ENCODE results near the gene C1S. TPM values are rescaled to one million over a fixed set of nuclear protein-coding genes. Genes with fewer than 3 reads are reported as not detected.
A peak's percentile ranks its signal among the peaks of the same experiment; 100 is the strongest.

C1S gene
- total and polyA plus RNA-seq, 9 of the 15 experiments (the other 6 are each of a cell fraction or from before 2014, with no cell fraction given): 0.08 to 0.84 (median 0.27) TPM

DNA sequence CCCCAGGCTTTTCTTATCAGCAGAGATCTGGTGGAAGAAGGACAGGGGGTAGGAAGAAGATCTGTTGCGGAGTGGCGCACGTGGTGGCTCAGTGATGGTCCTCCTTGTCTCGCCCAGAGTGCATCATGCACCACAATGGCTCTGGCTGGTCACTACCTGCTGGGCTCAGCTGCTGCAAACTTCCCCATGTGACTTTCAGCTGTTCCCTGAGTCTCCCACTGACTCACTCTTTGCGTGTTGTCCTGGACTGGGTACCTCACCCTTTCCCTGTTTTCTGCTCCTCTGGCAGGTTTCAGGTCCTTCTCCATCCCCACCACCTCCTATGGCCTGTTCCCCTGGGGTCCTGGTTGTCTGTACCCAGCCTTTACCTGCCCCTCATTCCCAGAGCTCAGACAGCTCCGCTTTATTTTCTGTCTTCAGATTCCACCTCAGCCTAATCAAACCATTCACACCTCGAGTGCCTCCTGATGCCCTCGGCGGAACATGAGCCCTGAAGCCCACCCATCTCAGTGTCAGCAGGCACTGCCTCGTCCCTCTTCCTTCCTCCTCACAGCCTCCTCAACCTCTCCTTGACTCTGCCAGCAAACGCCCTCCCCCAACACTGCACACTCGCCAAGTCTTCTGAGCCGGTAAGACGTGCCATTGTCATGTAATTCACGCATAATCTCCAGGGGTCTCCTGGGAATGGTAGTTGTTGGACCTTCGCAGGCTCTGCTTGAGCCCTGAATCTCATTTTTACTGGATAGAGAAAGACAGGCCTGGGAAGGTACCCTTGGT lies 29.9 kb downstream of the C1S start:
- POLR2A ChIA-PET: interaction anchor here (0.8 kb wide), 1 partner anchor 11 kb away, joined by 3 read pairs; no protein-coding TSS in a partner anchor
- Histone ChIP-seq H2AFZ (ENCODE audit: low read depth, low read length) (no peak overlapping the region), H4K20me1 (replicated peaks; ENCODE audit: control insufficient read depth, insufficient read depth, low read length) (no peaks in the 10 kb centered on the region), H3K4me3 (no peak overlapping the region), H3K27ac (ENCODE audit: extremely low read depth, low read depth, low read length) (no peak overlapping the region), H3K9me1 (ENCODE audit: control insufficient read depth, insufficient read depth, low read length) (no peaks in the 10 kb centered on the region), H3K36me3 (ENCODE audit: control insufficient read depth, insufficient read depth, low read length) (no peaks in the 10 kb centered on the region), H3K4me1 (replicated peaks in 1 of 2; ENCODE audit: control insufficient read depth in 2 of 2, insufficient read depth in 2 of 2, low read length in 2 of 2) (peaks cover 6 to 16% of the 10 kb centered on the region in 2 experiments; a peak in 3 of 5 replicates), H3K79me2 (ENCODE audit: control insufficient read depth, insufficient read depth, low read length) (no peaks in the 10 kb centered on the region), H3K9me3 (replicated peaks; ENCODE audit: control insufficient read depth, insufficient read depth, low read depth, low read length) (no peaks in the 10 kb centered on the region), H3K27me3 (ENCODE audit: control insufficient read depth in 2 of 2, insufficient read depth in 2 of 2, low read length in 2 of 2) (no peaks in the 10 kb centered on the region; a peak in 2 of 5 replicates), H3K9ac (ENCODE audit: insufficient read depth in 1 of 2, low read depth in 2 of 2, low read length in 2 of 2) (no peak overlapping the region), H3K4me2 (ENCODE audit: insufficient read depth, low read length) (no peak overlapping the region)
- no peak for ATAC-seq
- intact Hi-C loops (cut with micrococcal nuclease): no loop called here
- 41% methylated on average over 14 of the region's 16 CpGs for WGBS (ENCODE audit: insufficient coverage, low coverage, missing lambda C conversion rate)
- TF ChIP-seq ZNF830 (CRISPR knock-in tag; IDR thresholded peaks at IDR 0.05): no peak
- TF ChIP-seq COPS2 (conservative IDR thresholded peaks at IDR 0.05): no peak
- TF ChIP-seq, protein P1, sequence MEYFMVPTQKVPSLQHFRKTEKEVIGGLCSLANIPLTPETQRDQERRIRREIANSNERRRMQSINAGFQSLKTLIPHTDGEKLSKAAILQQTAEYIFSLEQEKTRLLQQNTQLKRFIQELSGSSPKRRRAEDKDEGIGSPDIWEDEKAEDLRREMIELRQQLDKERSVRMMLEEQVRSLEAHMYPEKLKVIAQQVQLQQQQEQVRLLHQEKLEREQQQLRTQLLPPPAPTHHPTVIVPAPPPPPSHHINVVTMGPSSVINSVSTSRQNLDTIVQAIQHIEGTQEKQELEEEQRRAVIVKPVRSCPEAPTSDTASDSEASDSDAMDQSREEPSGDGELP (CRISPR knock-in tag; IDR thresholded peaks at IDR 0.05; ENCODE audit: borderline replicate concordance): peak; percentile 38; the same call in 1 of the 2 replicates
- DNase-seq (ENCODE audit: extremely low read depth in 1 of 4, low spot score in 3 of 4): no peak
- in situ Hi-C loops (cut with MboI): no loop called here
- FAIRE-seq: no peak
- BruUV-seq (replicated peaks): no TSS peak
- CTCF ChIA-PET (ENCODE audit: low intra/inter-chr PET ratio): no interaction called here

Measured in K562 (cell line).